CD14-positive monocyte (primary cell): ENCODE measurements around the gene AGBL1. TPM values are rescaled to one million over a fixed set of nuclear protein-coding genes. Genes with fewer than 3 reads are reported as not detected.
"Not testable (repeated sequence)": the region's sequence is repeated elsewhere in the genome, so short reads cannot be mapped to it uniquely, and the experiment has no call there.

Experiments
- DNase-seq, 3 donors: peaks; one replicate each; pipeline ENCODE4 v3.0.0-alpha.2; 2011 to 2022
- H2AFZ ChIP-seq: 2 replicates; pipeline ENCODE4 v1.6.0; 2012; ENCODE audit warnings: mild to moderate bottlenecking, low read depth, low read length, inconsistent platforms; ENCODE audit not compliant: insufficient read depth, poor library complexity, severe bottlenecking
- H3K27ac ChIP-seq, 2 donors: 1 replicate in 1 of 2; 2 replicates in 1 of 2; pipeline ENCODE4 v1.5.1; 2012 to 2013; ENCODE audit warnings: low read length in 2 of 2, control low read depth in 1 of 2, inconsistent platforms in 1 of 2, low read depth in 1 of 2, mild to moderate bottlenecking in 1 of 2
- H3K27me3 ChIP-seq, 2 donors: one replicate each; pipeline versions ENCODE4 v1.6.0 to v1.6.1; 2011 to 2013; ENCODE audit warnings: low read length in 2 of 2; ENCODE audit not compliant: control insufficient read depth in 2 of 2, insufficient read depth in 2 of 2
- H3K36me3 ChIP-seq, 2 donors: replicated peaks in 1 of 2; 1 replicate in 1 of 2; 2 replicates in 1 of 2; pipeline versions ENCODE4 v1.5.1 to v1.6.1; 2012 to 2013; ENCODE audit warnings: low read length in 2 of 2, control low read depth in 1 of 2, inconsistent platforms in 1 of 2, mild to moderate bottlenecking in 1 of 2; ENCODE audit not compliant: insufficient read depth in 2 of 2, control insufficient read depth in 1 of 2
- H3K4me1 ChIP-seq, 2 donors: 1 replicate in 1 of 2; 2 replicates in 1 of 2; pipeline versions ENCODE4 v1.5.1 to v1.6.1; 2012 to 2013; ENCODE audit warnings: low read length in 2 of 2, control low read depth in 1 of 2, inconsistent platforms in 1 of 2, mild to moderate bottlenecking in 1 of 2, moderate library complexity in 1 of 2; ENCODE audit not compliant: insufficient read depth in 2 of 2, control insufficient read depth in 1 of 2
- H3K4me2 ChIP-seq: replicated peaks from 2 replicates; pipeline ENCODE3; 2012; ENCODE audit warnings: low read length, moderate library complexity, mild to moderate bottlenecking; ENCODE audit not compliant: poor library complexity, severe bottlenecking; ENCODE audit errors: extremely low read depth
- H3K4me3 ChIP-seq, 3 experiments: fragments of 200-600 bp in 1 of 3; sonication (generic) in 1 of 3; replicated peaks in 1 of 3; 1 replicate in 2 of 3; 2 replicates in 1 of 3; pipeline ENCODE4 v1.5.1; 2011 to 2013; ENCODE audit warnings: low read length in 3 of 3, mild to moderate bottlenecking in 3 of 3, control low read depth in 2 of 3, low read depth in 2 of 3, inconsistent platforms in 1 of 3, moderate library complexity in 1 of 3
- H3K79me2 ChIP-seq: 2 replicates; pipeline ENCODE4 v1.6.0; 2012; ENCODE audit warnings: mild to moderate bottlenecking, control low read depth, inconsistent platforms, low read length, moderate library complexity; ENCODE audit not compliant: insufficient read depth
- H3K9ac ChIP-seq: 2 replicates; pipeline ENCODE4 v1.6.0; 2017; ENCODE audit warnings: low read length, mild to moderate bottlenecking; ENCODE audit not compliant: insufficient read depth, poor library complexity, severe bottlenecking
- H3K9me3 ChIP-seq, 2 donors: replicated peaks in 1 of 2; 1 replicate in 1 of 2; 2 replicates in 1 of 2; pipeline versions ENCODE4 v1.5.1 to v1.6.1; 2012 to 2013; ENCODE audit warnings: low read length in 2 of 2, control low read depth in 1 of 2; ENCODE audit not compliant: control insufficient read depth in 1 of 2, insufficient read depth in 1 of 2
- H4K20me1 ChIP-seq: 2 replicates; pipeline ENCODE4 v1.6.0; 2012; ENCODE audit warnings: mild to moderate bottlenecking, low read length, control low read depth, moderate library complexity; ENCODE audit not compliant: insufficient read depth
- H3K27ac Mint-ChIP-seq, 7 donors: one replicate each; pipeline ENCODE4 v1.8.0; 2020; ENCODE audit warnings: mild to moderate bottlenecking in 7 of 7, mixed read lengths in 7 of 7, moderate library complexity in 6 of 7, inconsistent platforms in 2 of 7
- H3K27me3 Mint-ChIP-seq, 3 donors: one replicate each; pipeline ENCODE4 v1.8.0; 2021 to 2022; ENCODE audit warnings: low read depth in 3 of 3, mild to moderate bottlenecking in 3 of 3, mixed read lengths in 3 of 3, moderate library complexity in 3 of 3, inconsistent platforms in 1 of 3
- H3K36me3 Mint-ChIP-seq, 2 donors: one replicate each; pipeline ENCODE4 v1.8.0; 2020; ENCODE audit warnings: mixed read lengths in 2 of 2, inconsistent platforms in 1 of 2, mild to moderate bottlenecking in 1 of 2
- H3K4me1 Mint-ChIP-seq: one replicate; pipeline ENCODE4 v1.8.0; 2020; ENCODE audit warnings: mild to moderate bottlenecking, mixed read lengths
- H3K4me3 Mint-ChIP-seq, 2 donors: one replicate each; pipeline ENCODE4 v1.8.0; 2020; ENCODE audit warnings: mild to moderate bottlenecking in 2 of 2, mixed read lengths in 2 of 2, moderate library complexity in 1 of 2
- H3K9me3 Mint-ChIP-seq, 7 donors: one replicate each; pipeline ENCODE4 v1.8.0; 2020 to 2022; ENCODE audit warnings: mixed read lengths in 7 of 7, mild to moderate bottlenecking in 6 of 7, moderate library complexity in 6 of 7, inconsistent platforms in 2 of 7
- CTCF ChIP-seq: fragments of 200-600 bp; IDR thresholded peaks from one replicate; pipeline ENCODE4 v1.8.0; 2022; ENCODE audit warnings: antibody characterized with exemption, mild to moderate bottlenecking
- WGBS: methylation state at CpG from one replicate; pipeline ENCODE4 v1.1.5; 2013; ENCODE audit warnings: missing lambda C conversion rate; ENCODE audit not compliant: insufficient coverage; 5-methylcytosine and 5-hydroxymethylcytosine counted together
- intact Hi-C, 2 donors: fragments of 100-400 bp; cut with micrococcal nuclease; formaldehyde crosslinking; loops; one replicate each; pipeline versions ENCODE4 v1.15.0 to v1.15.1; 2023
- polyA plus RNA-seq, 3 donors: library from polyadenylated mRNA; depleted of rRNA in 1 of 3; unstranded in 2 of 3; stranded (reverse) in 1 of 3; fragments of 300-500 nt in 2 of 3; fragments of >200 nt in 1 of 3; fragmentation: Illumina TruSeq in 2 of 3; gene quantifications; 1 replicate in 2 of 3; 2 replicates in 1 of 3; pipeline ENCODE4 v1.2.3, GENCODE V29; 2012 to 2021

Gene AGBL1
- polyA plus RNA-seq, 3 donors = not detected

- no peaks in the 10 kb centered on the region for H3K4me1 Mint-ChIP-seq
These were observed 958.7 kb downstream of the AGBL1 start for GRCh38 chr15:87038404-87038803.

GRCh38 chr15:87042619-87043018 is 962.9 kb downstream of the AGBL1 start:
- H3K4me1 ChIP-seq, H3K4me3 ChIP-seq, H3K36me3 ChIP-seq, intact Hi-C loops, H3K27ac Mint-ChIP-seq, H3K36me3 Mint-ChIP-seq, H3K9ac ChIP-seq, H3K27me3 ChIP-seq, H3K27ac ChIP-seq, H3K27me3 Mint-ChIP-seq, H3K9me3 Mint-ChIP-seq, H4K20me1 ChIP-seq, H3K9me3 ChIP-seq, H3K4me1 Mint-ChIP-seq, H3K4me2 ChIP-seq, H2AFZ ChIP-seq, DNase-seq, H3K79me2 ChIP-seq, H3K4me3 Mint-ChIP-seq: not testable (repeated sequence)
- 93% methylated on average over 4 of the region's 4 CpGs for WGBS

More at GRCh38 chr15:87038404-87038803, 958.7 kb downstream of the AGBL1 start:
- no peaks in the 10 kb centered on the region for H3K9me3 ChIP-seq
- no peak overlapping the region for H3K4me3 Mint-ChIP-seq
- no peak overlapping the region for H3K27ac Mint-ChIP-seq
- peaks cover 0 to 2% (median 0%) of the 10 kb centered on the region in 3 donors for H3K27me3 Mint-ChIP-seq
- H3K9ac ChIP-seq = no peak overlapping the region
- H2AFZ ChIP-seq = no peak overlapping the region
- no peaks in the 10 kb centered on the region for H3K4me1 ChIP-seq
- no peak for TF ChIP-seq CTCF
- whole genome bisulfite sequencing = 53% methylated on average over 2 of the region's 3 CpGs
- H3K27me3 ChIP-seq = no peaks in the 10 kb centered on the region
- H3K27ac ChIP-seq = no peak overlapping the region
- H3K4me2 ChIP-seq = no peak overlapping the region
- no peaks in the 10 kb centered on the region for H3K79me2 ChIP-seq
- H3K4me3 ChIP-seq = no peak overlapping the region
- intact Hi-C loops = no loop called here
- no peak for DNase-seq
- no peaks in the 10 kb centered on the region for H3K36me3 ChIP-seq
- H3K9me3 Mint-ChIP-seq = peaks cover 0 to 2% (median 0%) of the 10 kb centered on the region in 7 donors
- H4K20me1 ChIP-seq = no peaks in the 10 kb centered on the region
- no peaks in the 10 kb centered on the region for H3K36me3 Mint-ChIP-seq
